KMS-11 (cell line): ENCODE measurements around the gene STAT4.

ENCODE experiments used
- H2AFZ ChIP-seq: fragments of 200-600 bp; sonication (generic); 2 replicates; pipeline ENCODE4 v1.6.1; 2016; ENCODE audit warnings: antibody characterized with exemption, mixed run types, low read depth
- H3K27ac ChIP-seq: fragments of 200-600 bp; sonication (generic); 2 replicates; pipeline ENCODE4 v1.6.1; 2016; ENCODE audit warnings: mild to moderate bottlenecking, mixed run types
- H3K27me3 ChIP-seq: fragments of 200-600 bp; sonication (generic); 2 replicates; pipeline ENCODE4 v1.6.1; 2017; ENCODE audit warnings: mild to moderate bottlenecking, low read depth, mixed run types, moderate library complexity; ENCODE audit not compliant: insufficient read depth
- H3K36me3 ChIP-seq: fragments of 200-600 bp; sonication (generic); 2 replicates; pipeline ENCODE4 v1.6.1; 2017; ENCODE audit warnings: mild to moderate bottlenecking, mixed run types; ENCODE audit not compliant: insufficient read depth
- H3K4me1 ChIP-seq: fragments of 200-600 bp; sonication (generic); 2 replicates; pipeline ENCODE4 v1.6.1; 2016; ENCODE audit warnings: mild to moderate bottlenecking, low read depth, mixed run types; ENCODE audit not compliant: poor library complexity, severe bottlenecking
- H3K4me2 ChIP-seq: fragments of 200-600 bp; sonication (generic); 2 replicates; pipeline ENCODE4 v1.7.0; 2016; ENCODE audit warnings: mild to moderate bottlenecking, mixed run types
- H3K4me3 ChIP-seq: fragments of 200-600 bp; sonication (generic); IDR thresholded peaks from 2 replicates; pipeline ENCODE4 v1.6.1; 2017; ENCODE audit warnings: low read depth, low read length, mixed read lengths; ENCODE audit not compliant: insufficient read depth
- H3K79me2 ChIP-seq: fragments of 200-600 bp; sonication (generic); 2 replicates; pipeline ENCODE4 v1.6.1; 2016; ENCODE audit warnings: low read depth, mixed run types; ENCODE audit not compliant: insufficient read depth
- H3K9ac ChIP-seq: fragments of 200-600 bp; sonication (generic); 2 replicates; pipeline ENCODE4 v1.6.1; 2016; ENCODE audit warnings: mild to moderate bottlenecking, mixed run types
- H4K20me1 ChIP-seq: fragments of 200-600 bp; sonication (generic); 2 replicates; pipeline ENCODE4 v1.6.1; 2016; ENCODE audit warnings: mild to moderate bottlenecking, mixed run types; ENCODE audit not compliant: insufficient read depth
- TF ChIP-seq, protein P1 (sequence below): fragments of 200-600 bp; sonication (generic); conservative IDR thresholded peaks from 2 replicates; pipeline ENCODE4 v1.6.1; 2017; ENCODE audit warnings: low read depth, mild to moderate bottlenecking, antibody characterized with exemption, low read length, moderate library complexity, mixed read lengths

Gene STAT4

DNA sequence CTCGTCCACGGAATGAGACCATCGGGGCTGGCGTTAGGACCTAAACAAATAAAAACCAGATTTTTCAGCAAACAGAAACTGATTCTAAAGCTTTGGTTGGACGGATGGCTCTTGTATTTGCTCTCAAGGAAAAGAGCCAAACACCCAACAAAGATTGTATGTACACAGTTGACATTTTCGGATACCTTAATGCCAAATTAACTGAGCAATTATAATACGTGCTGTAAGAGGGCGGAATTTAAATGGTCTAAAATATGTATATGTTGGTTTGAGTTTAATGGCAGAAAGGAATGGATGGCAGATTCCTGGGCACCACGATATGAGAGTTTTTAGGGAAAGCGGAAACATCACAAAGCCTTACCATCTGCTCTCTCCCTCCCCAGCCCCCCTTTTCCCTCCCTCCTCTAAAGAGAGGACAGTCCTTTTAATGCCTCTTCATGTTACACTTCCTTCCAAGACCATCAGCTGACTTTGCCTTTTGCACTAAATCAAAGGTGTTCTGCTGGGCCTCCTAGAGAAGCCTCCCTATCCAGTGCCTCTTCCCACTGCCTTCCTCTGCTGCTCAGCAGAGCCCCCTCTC lies 170.1 kb downstream of the STAT4 start:
- no peaks in the 10 kb centered on the region; the same call in 1 of the 2 replicates for H3K36me3 ChIP-seq
- no peaks in the 10 kb centered on the region for H4K20me1 ChIP-seq
- peaks cover 70% of the 10 kb centered on the region for H3K4me1 ChIP-seq
- peak overlapping the region; percentile 86 for H3K4me3 ChIP-seq
- no peaks in the 10 kb centered on the region for H3K79me2 ChIP-seq
- H2AFZ ChIP-seq: peak overlapping the region; percentile 34
- TF ChIP-seq, protein P1, sequence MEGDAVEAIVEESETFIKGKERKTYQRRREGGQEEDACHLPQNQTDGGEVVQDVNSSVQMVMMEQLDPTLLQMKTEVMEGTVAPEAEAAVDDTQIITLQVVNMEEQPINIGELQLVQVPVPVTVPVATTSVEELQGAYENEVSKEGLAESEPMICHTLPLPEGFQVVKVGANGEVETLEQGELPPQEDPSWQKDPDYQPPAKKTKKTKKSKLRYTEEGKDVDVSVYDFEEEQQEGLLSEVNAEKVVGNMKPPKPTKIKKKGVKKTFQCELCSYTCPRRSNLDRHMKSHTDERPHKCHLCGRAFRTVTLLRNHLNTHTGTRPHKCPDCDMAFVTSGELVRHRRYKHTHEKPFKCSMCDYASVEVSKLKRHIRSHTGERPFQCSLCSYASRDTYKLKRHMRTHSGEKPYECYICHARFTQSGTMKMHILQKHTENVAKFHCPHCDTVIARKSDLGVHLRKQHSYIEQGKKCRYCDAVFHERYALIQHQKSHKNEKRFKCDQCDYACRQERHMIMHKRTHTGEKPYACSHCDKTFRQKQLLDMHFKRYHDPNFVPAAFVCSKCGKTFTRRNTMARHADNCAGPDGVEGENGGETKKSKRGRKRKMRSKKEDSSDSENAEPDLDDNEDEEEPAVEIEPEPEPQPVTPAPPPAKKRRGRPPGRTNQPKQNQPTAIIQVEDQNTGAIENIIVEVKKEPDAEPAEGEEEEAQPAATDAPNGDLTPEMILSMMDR: no peak
- no peaks in the 10 kb centered on the region for H3K27me3 ChIP-seq
- H3K4me2 ChIP-seq: peak overlapping the region; percentile 80
- H3K27ac ChIP-seq: peak overlapping the region; percentile 84
- H3K9ac ChIP-seq: peak overlapping the region; percentile 58; the same call in 1 of the 2 replicates

DNA sequence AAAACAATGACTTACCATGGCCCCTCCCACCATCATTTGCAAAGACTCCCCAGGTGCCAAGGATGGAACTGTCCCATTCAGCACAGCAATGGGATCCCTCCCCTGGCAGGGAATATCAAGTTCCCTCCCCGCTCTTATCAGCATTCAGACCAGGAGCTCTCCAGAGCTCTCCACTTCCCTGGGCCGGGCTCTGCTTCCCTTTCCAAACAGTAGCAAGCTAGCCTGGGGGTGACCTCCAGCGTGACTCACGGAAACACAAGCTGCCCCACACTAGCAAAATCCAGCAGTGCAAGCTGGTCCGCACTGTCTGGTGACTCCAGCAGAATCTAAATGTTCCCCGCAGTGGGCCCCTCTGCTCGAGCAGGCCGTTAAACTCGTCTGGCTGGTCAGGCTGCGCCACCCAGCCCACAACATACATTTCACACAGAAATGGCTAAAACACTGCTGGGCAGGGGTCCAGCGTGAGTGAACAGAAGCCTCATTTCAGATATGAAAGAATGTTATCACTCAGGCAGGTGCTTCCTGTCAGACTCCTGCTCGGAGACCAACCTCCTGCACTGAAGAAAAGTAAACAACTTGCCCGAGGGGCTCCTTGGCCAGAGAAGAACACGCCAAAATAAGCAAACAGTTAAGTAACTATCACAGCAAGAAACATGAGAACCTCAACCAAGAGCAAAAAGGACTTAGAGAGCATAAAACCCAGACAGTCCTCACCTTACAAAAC lies 170.7 kb downstream of the STAT4 start:
- peak overlapping the region; percentile 58 for H3K9ac ChIP-seq
- TF ChIP-seq, protein P1: no peak
- peak overlapping the region; percentile 80 for H3K4me2 ChIP-seq
- peak overlapping the region; percentile 86 for H3K4me3 ChIP-seq
- no peaks in the 10 kb centered on the region for H3K79me2 ChIP-seq
- no peaks in the 10 kb centered on the region for H3K27me3 ChIP-seq
- H4K20me1 ChIP-seq: no peaks in the 10 kb centered on the region
- H3K36me3 ChIP-seq: no peaks in the 10 kb centered on the region; the same call in 1 of the 2 replicates
- H3K27ac ChIP-seq: peak overlapping the region; percentile 84
- peaks cover 63% of the 10 kb centered on the region for H3K4me1 ChIP-seq
- H2AFZ ChIP-seq: peak overlapping the region; percentile 34
